ENCODE data around the gene NEDD4L.

NEDD4L gene

GRCh38 chr18:58405107-58405898 is 361.3 kb downstream of the NEDD4L start:
- Histone ChIP-seq H3K27me3 (ENCODE audit: control insufficient read depth, insufficient read depth, low read length) (no peaks in the 10 kb centered on the region), H3K4me1 (ENCODE audit: control insufficient read depth, insufficient read depth, low read length) (peaks cover 12% of the 10 kb centered on the region), H3K36me3 (ENCODE audit: control insufficient read depth, insufficient read depth, low read length) (no peaks in the 10 kb centered on the region)

GRCh38 chr18:58407263-58407648 is 363.2 kb downstream of the NEDD4L start:
- Histone ChIP-seq H3K27me3 (ENCODE audit: control insufficient read depth, insufficient read depth, low read length) (no peaks in the 10 kb centered on the region), H3K9ac (ENCODE audit: low read length) (no peak overlapping the region), H3K4me1 (ENCODE audit: control insufficient read depth, insufficient read depth, low read length) (peaks cover 12% of the 10 kb centered on the region), H3K36me3 (ENCODE audit: control insufficient read depth, insufficient read depth, low read length) (no peaks in the 10 kb centered on the region), H3K4me3 (ENCODE audit: low read length) (no peak overlapping the region), H3K9me3 (ENCODE audit: control insufficient read depth, low read length) (no peaks in the 10 kb centered on the region)

More at GRCh38 chr18:58405107-58405898, 361.3 kb downstream of the NEDD4L start:
- no peak overlapping the region for H3K9ac ChIP-seq (ENCODE audit: low read length)
- H3K4me3 ChIP-seq (ENCODE audit: low read length): no peak overlapping the region
- no peaks in the 10 kb centered on the region for H3K9me3 ChIP-seq (ENCODE audit: control insufficient read depth, low read length)

- Histone ChIP-seq H3K4me3 (ENCODE audit: low read length) (no peak overlapping the region), H3K9me3 (ENCODE audit: control insufficient read depth, low read length) (no peaks in the 10 kb centered on the region), H3K9ac (ENCODE audit: low read length) (no peak overlapping the region), H3K36me3 (ENCODE audit: control insufficient read depth, insufficient read depth, low read length) (no peaks in the 10 kb centered on the region), H3K27me3 (ENCODE audit: control insufficient read depth, insufficient read depth, low read length) (no peaks in the 10 kb centered on the region), H3K4me1 (ENCODE audit: control insufficient read depth, insufficient read depth, low read length) (peaks cover 12% of the 10 kb centered on the region)
Measured at GRCh38 chr18:58407649-58408407, 363.8 kb downstream of the NEDD4L start.

GRCh38 chr18:58408665-58409064 is 364.6 kb downstream of the NEDD4L start:
- H3K36me3 ChIP-seq (ENCODE audit: control insufficient read depth, insufficient read depth, low read length): no peaks in the 10 kb centered on the region
- no peaks in the 10 kb centered on the region for H3K27me3 ChIP-seq (ENCODE audit: control insufficient read depth, insufficient read depth, low read length)
- H3K4me1 ChIP-seq (ENCODE audit: control insufficient read depth, insufficient read depth, low read length): peaks cover 15% of the 10 kb centered on the region
- H3K9ac ChIP-seq (ENCODE audit: low read length): no peak overlapping the region
- H3K9me3 ChIP-seq (ENCODE audit: control insufficient read depth, low read length): no peaks in the 10 kb centered on the region
- H3K4me3 ChIP-seq (ENCODE audit: low read length): no peak overlapping the region

- Histone ChIP-seq H3K27me3 (ENCODE audit: control insufficient read depth, insufficient read depth, low read length) (no peaks in the 10 kb centered on the region), H3K4me1 (ENCODE audit: control insufficient read depth, insufficient read depth, low read length) (peaks cover 20% of the 10 kb centered on the region), H3K9ac (ENCODE audit: low read length) (no peak overlapping the region), H3K9me3 (ENCODE audit: control insufficient read depth, low read length) (no peaks in the 10 kb centered on the region), H3K4me3 (ENCODE audit: low read length) (no peak overlapping the region), H3K36me3 (ENCODE audit: control insufficient read depth, insufficient read depth, low read length) (no peaks in the 10 kb centered on the region)
Measured at GRCh38 chr18:58409802-58410445, 365.9 kb downstream of the NEDD4L start.

GRCh38 chr18:58411323-58411722 is 367.3 kb downstream of the NEDD4L start:
- peaks cover 20% of the 10 kb centered on the region for H3K4me1 ChIP-seq (ENCODE audit: control insufficient read depth, insufficient read depth, low read length)
- no peaks in the 10 kb centered on the region for H3K36me3 ChIP-seq (ENCODE audit: control insufficient read depth, insufficient read depth, low read length)
- no peaks in the 10 kb centered on the region for H3K27me3 ChIP-seq (ENCODE audit: control insufficient read depth, insufficient read depth, low read length)
- H3K4me3 ChIP-seq (ENCODE audit: low read length): no peak overlapping the region
- H3K9ac ChIP-seq (ENCODE audit: low read length): no peak overlapping the region
- no peaks in the 10 kb centered on the region for H3K9me3 ChIP-seq (ENCODE audit: control insufficient read depth, low read length)

- no peak overlapping the region for H3K9ac ChIP-seq (ENCODE audit: low read length)
- no peaks in the 10 kb centered on the region for H3K9me3 ChIP-seq (ENCODE audit: control insufficient read depth, low read length)
- H3K4me3 ChIP-seq (ENCODE audit: low read length): no peak overlapping the region
- no peaks in the 10 kb centered on the region for H3K36me3 ChIP-seq (ENCODE audit: control insufficient read depth, insufficient read depth, low read length)
- peaks cover 9% of the 10 kb centered on the region for H3K4me1 ChIP-seq (ENCODE audit: control insufficient read depth, insufficient read depth, low read length)
- H3K27me3 ChIP-seq (ENCODE audit: control insufficient read depth, insufficient read depth, low read length): no peaks in the 10 kb centered on the region
Measured at GRCh38 chr18:58412844-58413666, 369.0 kb downstream of the NEDD4L start.

GRCh38 chr18:58413667-58414628 is 369.9 kb downstream of the NEDD4L start:
- no peak overlapping the region for H3K4me3 ChIP-seq (ENCODE audit: low read length)
- no peaks in the 10 kb centered on the region for H3K36me3 ChIP-seq (ENCODE audit: control insufficient read depth, insufficient read depth, low read length)
- no peaks in the 10 kb centered on the region for H3K9me3 ChIP-seq (ENCODE audit: control insufficient read depth, low read length)
- H3K4me1 ChIP-seq (ENCODE audit: control insufficient read depth, insufficient read depth, low read length): peaks cover 7% of the 10 kb centered on the region
- no peak overlapping the region for H3K9ac ChIP-seq (ENCODE audit: low read length)
- H3K27me3 ChIP-seq (ENCODE audit: control insufficient read depth, insufficient read depth, low read length): no peaks in the 10 kb centered on the region

- Histone ChIP-seq H3K36me3 (ENCODE audit: control insufficient read depth, insufficient read depth, low read length) (no peaks in the 10 kb centered on the region), H3K4me1 (ENCODE audit: control insufficient read depth, insufficient read depth, low read length) (peaks cover 7% of the 10 kb centered on the region), H3K9ac (ENCODE audit: low read length) (no peak overlapping the region), H3K4me3 (ENCODE audit: low read length) (no peak overlapping the region), H3K9me3 (ENCODE audit: control insufficient read depth, low read length) (no peaks in the 10 kb centered on the region), H3K27me3 (ENCODE audit: control insufficient read depth, insufficient read depth, low read length) (no peaks in the 10 kb centered on the region)
Measured at GRCh38 chr18:58416014-58416703, 372.1 kb downstream of the NEDD4L start.

GRCh38 chr18:58416704-58417683 is 373.0 kb downstream of the NEDD4L start:
- Histone ChIP-seq H3K9ac (ENCODE audit: low read length) (no peak overlapping the region), H3K4me1 (ENCODE audit: control insufficient read depth, insufficient read depth, low read length) (peaks cover 7% of the 10 kb centered on the region), H3K9me3 (ENCODE audit: control insufficient read depth, low read length) (no peaks in the 10 kb centered on the region), H3K36me3 (ENCODE audit: control insufficient read depth, insufficient read depth, low read length) (no peaks in the 10 kb centered on the region), H3K27me3 (ENCODE audit: control insufficient read depth, insufficient read depth, low read length) (no peaks in the 10 kb centered on the region), H3K4me3 (ENCODE audit: low read length) (no peak overlapping the region)
